Esophagus muscularis mucosa (tissue), 4 donors: ENCODE data around the gene MRC2.

Experiments
- CTCF ChIP-seq, 3 experiments: fragments of 200-600 bp in 2 of 3; fragments of 450-650 bp in 1 of 3; sonication (generic) in 2 of 3; IDR thresholded peaks; one replicate each; pipeline ENCODE4 v1.5.1; 2017 to 2019; ENCODE audit warnings: antibody characterized with exemption in 3 of 3, mild to moderate bottlenecking in 2 of 3, moderate library complexity in 1 of 3
- EP300 ChIP-seq: sonication (generic); formaldehyde crosslinking; IDR thresholded peaks from one replicate; pipeline ENCODE4 v1.6.1; 2017; ENCODE audit warnings: antibody characterized with exemption
- POLR2A ChIP-seq: fragments of 450-650 bp; IDR thresholded peaks from one replicate; pipeline ENCODE4 v1.6.1; 2017; ENCODE audit warnings: antibody characterized with exemption, moderate library complexity, mild to moderate bottlenecking, low read depth

- TF ChIP-seq EP300, result no peak
- TF ChIP-seq CTCF (IDR thresholded peaks at IDR 0.05), result no peak
- no peak for TF ChIP-seq POLR2A
Observed at GRCh38 chr17:62660629-62661118, 33.2 kb downstream of the MRC2 start.
